Endothelial cell of umbilical vein (primary cell): ENCODE data around the gene PDE4C. TPM values are rescaled to one million over a fixed set of nuclear protein-coding genes. Genes with fewer than 3 reads are reported as not detected.

Experiments
- BruUV-seq: library from RNA; stranded (reverse); fragments of 400-500 nt; replicated peaks from 2 replicates; lab custom pipeline; 2021; lab: Mats Ljungman, UMichigan
- CTCF ChIA-PET: fragments of 300-600, 350-600 bp; sonication (Branson Sonifier 250); formaldehyde crosslinking; loops from one replicate; lab custom pipeline; 2021; ENCODE audit warnings: antibody characterized with exemption, inconsistent platforms; lab: Charles Lee
- POLR2A ChIA-PET: fragments of 300-600, 350-600 bp; sonication (Branson Sonifier 250); formaldehyde crosslinking; loops from one replicate; lab custom pipeline; 2021; ENCODE audit warnings: antibody characterized with exemption, inconsistent platforms; lab: Charles Lee
- DNase-seq: peaks from one replicate; pipeline ENCODE4 v3.0.0-alpha.2; 2011; ENCODE audit warnings: low read depth, low spot score
- FAIRE-seq: peaks from 2 replicates; lab custom pipeline; 2011; peaks lifted over from hg19 to GRCh38; lab: Jason Lieb, UNC
- H2AFZ ChIP-seq: 2 replicates; pipeline ENCODE4 v1.6.0; 2012; ENCODE audit warnings: low read depth, low read length, control low read depth, inconsistent platforms
- H3K27ac ChIP-seq: 2 replicates; pipeline ENCODE4 v1.5.1; 2011; ENCODE audit warnings: low read depth, mild to moderate bottlenecking, control low read depth, low read length, moderate library complexity; ENCODE audit not compliant: insufficient read depth
- H3K27me3 ChIP-seq, 2 experiments: 2 replicates each; pipeline versions ENCODE4 v1.6.0 to v1.6.1; 2011; ENCODE audit warnings: low read length in 2 of 2, mixed read lengths in 1 of 2; ENCODE audit not compliant: control insufficient read depth in 2 of 2, insufficient read depth in 2 of 2
- H3K36me3 ChIP-seq, 2 experiments: 2 replicates in 1 of 2; 3 replicates in 1 of 2; pipeline ENCODE4 v1.5.1; 2011; ENCODE audit warnings: low read length in 2 of 2, mild to moderate bottlenecking in 1 of 2, moderate library complexity in 1 of 2; ENCODE audit not compliant: control insufficient read depth in 2 of 2, insufficient read depth in 2 of 2; ENCODE audit errors: extremely low read depth in 1 of 2
- H3K4me1 ChIP-seq: 3 replicates; pipeline ENCODE4 v1.5.1; 2011; ENCODE audit warnings: mild to moderate bottlenecking, low read length; ENCODE audit not compliant: control insufficient read depth, insufficient read depth; ENCODE audit errors: extremely low read depth
- H3K4me2 ChIP-seq: 2 replicates; pipeline ENCODE4 v1.6.1; 2011; ENCODE audit warnings: low read length, control low read depth, mixed read lengths; ENCODE audit not compliant: insufficient read depth
- H3K4me3 ChIP-seq, 3 experiments: fragments of 200-600 bp in 1 of 3; sonication (generic), shearing (Covaris generic) in 1 of 3; replicated peaks in 1 of 3; 2 replicates each; pipeline ENCODE4 v1.5.1; 2011 to 2016; ENCODE audit warnings: control low read depth in 3 of 3, low read length in 3 of 3, mild to moderate bottlenecking in 2 of 3, inconsistent platforms in 1 of 3, low read depth in 1 of 3, moderate library complexity in 1 of 3; ENCODE audit not compliant: insufficient read depth in 1 of 3
- H3K79me2 ChIP-seq: 2 replicates; pipeline ENCODE4 v1.6.0; 2012; ENCODE audit warnings: low read length, inconsistent platforms; ENCODE audit not compliant: control insufficient read depth, insufficient read depth
- H3K9ac ChIP-seq: replicated peaks from 2 replicates; pipeline ENCODE3; 2011; ENCODE audit warnings: low read length, control low read depth; ENCODE audit not compliant: insufficient read depth; ENCODE audit errors: extremely low read depth
- H3K9me1 ChIP-seq: replicated peaks from 3 replicates; pipeline ENCODE4 v1.6.0; 2011; ENCODE audit warnings: mild to moderate bottlenecking, low read length; ENCODE audit not compliant: control insufficient read depth, insufficient read depth; ENCODE audit errors: extremely low read depth
- H3K9me3 ChIP-seq: replicated peaks from 2 replicates; pipeline ENCODE4 v1.5.1; 2012; ENCODE audit warnings: low read length, inconsistent platforms; ENCODE audit not compliant: control insufficient read depth, insufficient read depth
- H4K20me1 ChIP-seq: replicated peaks from 2 replicates; pipeline ENCODE3; 2011; ENCODE audit warnings: mild to moderate bottlenecking, low read length; ENCODE audit not compliant: control insufficient read depth, insufficient read depth; ENCODE audit errors: extremely low read depth
- CTCF ChIP-seq, 2 donors: IDR thresholded peaks; 1 replicate in 1 of 2; 2 replicates in 1 of 2; pipeline ENCODE4 v1.5.1; 2011; ENCODE audit warnings: low read length in 2 of 2, mild to moderate bottlenecking in 2 of 2, moderate library complexity in 2 of 2, control low read depth in 1 of 2, inconsistent platforms in 1 of 2, low read depth in 1 of 2; ENCODE audit not compliant: insufficient read depth in 1 of 2; ENCODE audit errors: extremely low read depth in 1 of 2
- EZH2 ChIP-seq: IDR thresholded peaks from 2 replicates; pipeline ENCODE4 v1.6.1; 2012; ENCODE audit warnings: borderline replicate concordance, low read depth, mild to moderate bottlenecking, moderate library complexity, low read length, inconsistent platforms; ENCODE audit not compliant: severe bottlenecking
- FOS ChIP-seq: IDR thresholded peaks from 2 replicates; pipeline ENCODE4 v1.6.1; 2011; ENCODE audit warnings: mild to moderate bottlenecking, low read length, moderate library complexity, borderline replicate concordance; ENCODE audit not compliant: insufficient read depth
- GATA2 ChIP-seq: IDR thresholded peaks from 2 replicates; pipeline ENCODE4 v1.7.0; 2011; ENCODE audit warnings: low read depth, mild to moderate bottlenecking, moderate library complexity, mixed read lengths, low read length; ENCODE audit not compliant: insufficient read length, insufficient read depth
- JUN ChIP-seq: IDR thresholded peaks from 2 replicates; pipeline ENCODE4 v1.6.1; 2011; ENCODE audit warnings: borderline replicate concordance, low read depth; ENCODE audit not compliant: insufficient read length, insufficient read depth
- MAX ChIP-seq: IDR thresholded peaks from 2 replicates; pipeline ENCODE4 v1.6.1; 2011; ENCODE audit not compliant: insufficient read depth, insufficient read length
- MYC ChIP-seq: IDR thresholded peaks from one replicate; pipeline ENCODE4 v1.6.1; 2011; ENCODE audit warnings: mild to moderate bottlenecking, low read depth, low read length
- POLR2A ChIP-seq: IDR thresholded peaks from 2 replicates; pipeline ENCODE4 v1.6.1; 2012; ENCODE audit warnings: low read depth, mild to moderate bottlenecking, control low read depth, low read length
- POLR2AphosphoS5 ChIP-seq: IDR thresholded peaks from 2 replicates; pipeline ENCODE4 v1.6.1; 2012; ENCODE audit warnings: low read depth, mild to moderate bottlenecking, control low read depth, low read length, moderate library complexity; ENCODE audit not compliant: insufficient read depth
- dilution Hi-C: fragments of 300-500 bp; cut with MboI; formaldehyde crosslinking; loops from one replicate; pipeline ENCODE4 v1.15.0; 2019; ENCODE audit warnings: low sequenced_read_pairs; ENCODE audit not compliant: extremely low pct_ligation_motif_present
- intact Hi-C: fragments of 100-400 bp; cut with micrococcal nuclease; formaldehyde crosslinking; loops from one replicate; pipeline ENCODE4 v1.10.0; 2022
- polyA plus RNA-seq, 4 experiments: library from polyadenylated mRNA; depleted of rRNA in 3 of 4; stranded (reverse) in 3 of 4; unstranded in 1 of 4; fragments of >200 nt; gene quantifications; 2 replicates each; pipeline versions ENCODE4 v1.2.1 to v1.2.3, GENCODE V29; 2011 to 2012; ENCODE audit warnings: missing spikeins in 1 of 4
- total RNA-seq: library from RNA; stranded (reverse); gene quantifications from 2 replicates; pipeline ENCODE4 v1.2.3, GENCODE V29; 2021

PDE4C gene
- total and polyA plus RNA-seq, 2 donors (not counting 3 experiments of a cell fraction or from before 2014, with no cell fraction given), result 0.29 to 0.97 TPM

- dilution Hi-C loops (no loop called here), intact Hi-C loops (no loop called here)
- no peak overlapping the region for H2AFZ ChIP-seq
- no peaks in the 10 kb centered on the region for H3K9me3 ChIP-seq
- H4K20me1 ChIP-seq, result no peaks in the 10 kb centered on the region
- H3K27ac ChIP-seq, result no peak overlapping the region
- TF ChIP-seq MAX (no peak), MYC (no peak), CTCF (IDR thresholded peaks at IDR 0.05; ENCODE audit: extremely low read depth in 1 of 2, insufficient read depth in 1 of 2, low read depth in 1 of 2, low read length in 2 of 2) (no peak), FOS (no peak), GATA2 (no peak), POLR2AphosphoS5 (no peak), JUN (no peak), EZH2 (no peak), POLR2A (no peak)
- ChIA-PET CTCF (interaction anchor here (0.5 kb wide), 1 partner anchor 78 kb away, joined by 4 read pairs; no protein-coding TSS in a partner anchor), POLR2A (interaction anchor here (0.7 kb wide), 1 partner anchor 169 kb away, joined by 5 read pairs; the partner anchor contains the start of gene MAST3)
- peaks cover 0 to 14% of the 10 kb centered on the region in 2 experiments for H3K36me3 ChIP-seq
- no peaks in the 10 kb centered on the region for H3K9me1 ChIP-seq
- H3K4me3 ChIP-seq, result no peak overlapping the region
- H3K79me2 ChIP-seq, result no peaks in the 10 kb centered on the region
- H3K27me3 ChIP-seq, result no peaks in the 10 kb centered on the region
- DNase-seq (no peak), FAIRE-seq (no peak)
- H3K4me1 ChIP-seq, result no peaks in the 10 kb centered on the region
- BruUV-seq, result no TSS peak
- no peak overlapping the region for H3K4me2 ChIP-seq
- no peak overlapping the region for H3K9ac ChIP-seq
These were observed 40.8 kb upstream of the PDE4C start for GRCh38 chr19:18266771-18267686.
